ENCODE results near the gene IRX4.

IRX4 gene

GRCh38 chr5:1834022-1834551 is 48.6 kb downstream of the IRX4 start:
- Histone ChIP-seq H3K9ac (ENCODE audit: low read length) (no peak overlapping the region), H3K9me3 (ENCODE audit: control insufficient read depth, low read length) (no peaks in the 10 kb centered on the region), H3K27me3 (ENCODE audit: control insufficient read depth, insufficient read depth, low read length) (peaks cover 19% of the 10 kb centered on the region), H3K4me1 (ENCODE audit: control insufficient read depth, insufficient read depth, low read length) (no peaks in the 10 kb centered on the region), H3K36me3 (ENCODE audit: control insufficient read depth, insufficient read depth, low read length) (no peaks in the 10 kb centered on the region), H3K4me3 (ENCODE audit: low read length) (no peak overlapping the region)

GRCh38 chr5:1833264-1834021 is 49.3 kb downstream of the IRX4 start:
- H3K9ac ChIP-seq (ENCODE audit: low read length), result no peak overlapping the region
- no peaks in the 10 kb centered on the region for H3K9me3 ChIP-seq (ENCODE audit: control insufficient read depth, low read length)
- H3K4me1 ChIP-seq (ENCODE audit: control insufficient read depth, insufficient read depth, low read length), result no peaks in the 10 kb centered on the region
- H3K27me3 ChIP-seq (ENCODE audit: control insufficient read depth, insufficient read depth, low read length), result peaks cover 19% of the 10 kb centered on the region
- no peaks in the 10 kb centered on the region for H3K36me3 ChIP-seq (ENCODE audit: control insufficient read depth, insufficient read depth, low read length)
- H3K4me3 ChIP-seq (ENCODE audit: low read length), result no peak overlapping the region

GRCh38 chr5:1832511-1833250 is 50.0 kb downstream of the IRX4 start:
- peaks cover 19% of the 10 kb centered on the region for H3K27me3 ChIP-seq (ENCODE audit: control insufficient read depth, insufficient read depth, low read length)
- no peaks in the 10 kb centered on the region for H3K36me3 ChIP-seq (ENCODE audit: control insufficient read depth, insufficient read depth, low read length)
- H3K9ac ChIP-seq (ENCODE audit: low read length), result no peak overlapping the region
- no peaks in the 10 kb centered on the region for H3K9me3 ChIP-seq (ENCODE audit: control insufficient read depth, low read length)
- no peaks in the 10 kb centered on the region for H3K4me1 ChIP-seq (ENCODE audit: control insufficient read depth, insufficient read depth, low read length)
- H3K4me3 ChIP-seq (ENCODE audit: low read length), result no peak overlapping the region

GRCh38 chr5:1831677-1832313 is 50.9 kb downstream of the IRX4 start:
- Histone ChIP-seq H3K9me3 (ENCODE audit: control insufficient read depth, low read length) (no peaks in the 10 kb centered on the region), H3K9ac (ENCODE audit: low read length) (no peak overlapping the region), H3K4me3 (ENCODE audit: low read length) (no peak overlapping the region), H3K36me3 (ENCODE audit: control insufficient read depth, insufficient read depth, low read length) (no peaks in the 10 kb centered on the region), H3K4me1 (ENCODE audit: control insufficient read depth, insufficient read depth, low read length) (no peaks in the 10 kb centered on the region), H3K27me3 (ENCODE audit: control insufficient read depth, insufficient read depth, low read length) (peaks cover 15% of the 10 kb centered on the region)

GRCh38 chr5:1831257-1831656 is 51.5 kb downstream of the IRX4 start:
- H3K36me3 ChIP-seq (ENCODE audit: control insufficient read depth, insufficient read depth, low read length), result no peaks in the 10 kb centered on the region
- H3K4me3 ChIP-seq (ENCODE audit: low read length), result no peak overlapping the region
- H3K9ac ChIP-seq (ENCODE audit: low read length), result no peak overlapping the region
- no peaks in the 10 kb centered on the region for H3K9me3 ChIP-seq (ENCODE audit: control insufficient read depth, low read length)
- no peaks in the 10 kb centered on the region for H3K4me1 ChIP-seq (ENCODE audit: control insufficient read depth, insufficient read depth, low read length)
- H3K27me3 ChIP-seq (ENCODE audit: control insufficient read depth, insufficient read depth, low read length), result peaks cover 11% of the 10 kb centered on the region

- Histone ChIP-seq H3K36me3 (ENCODE audit: control insufficient read depth, insufficient read depth, low read length) (no peaks in the 10 kb centered on the region), H3K4me1 (ENCODE audit: control insufficient read depth, insufficient read depth, low read length) (no peaks in the 10 kb centered on the region), H3K9me3 (ENCODE audit: control insufficient read depth, low read length) (no peaks in the 10 kb centered on the region), H3K27me3 (ENCODE audit: control insufficient read depth, insufficient read depth, low read length) (peaks cover 11% of the 10 kb centered on the region), H3K4me3 (ENCODE audit: low read length) (no peak overlapping the region), H3K9ac (ENCODE audit: low read length) (no peak overlapping the region)
These were observed 52.0 kb downstream of the IRX4 start for GRCh38 chr5:1830571-1831228.

- Histone ChIP-seq H3K9me3 (ENCODE audit: control insufficient read depth, low read length) (no peaks in the 10 kb centered on the region), H3K36me3 (ENCODE audit: control insufficient read depth, insufficient read depth, low read length) (no peaks in the 10 kb centered on the region), H3K4me1 (ENCODE audit: control insufficient read depth, insufficient read depth, low read length) (no peaks in the 10 kb centered on the region), H3K9ac (ENCODE audit: low read length) (no peak overlapping the region), H3K4me3 (ENCODE audit: low read length) (no peak overlapping the region), H3K27me3 (ENCODE audit: control insufficient read depth, insufficient read depth, low read length) (peaks cover 11% of the 10 kb centered on the region)
These were observed 54.8 kb downstream of the IRX4 start for GRCh38 chr5:1827886-1828397.

Data from mucosa of stomach (tissue), 1 donor.